ENCODE results near the gene FOXP1.

Gene FOXP1

DNA sequence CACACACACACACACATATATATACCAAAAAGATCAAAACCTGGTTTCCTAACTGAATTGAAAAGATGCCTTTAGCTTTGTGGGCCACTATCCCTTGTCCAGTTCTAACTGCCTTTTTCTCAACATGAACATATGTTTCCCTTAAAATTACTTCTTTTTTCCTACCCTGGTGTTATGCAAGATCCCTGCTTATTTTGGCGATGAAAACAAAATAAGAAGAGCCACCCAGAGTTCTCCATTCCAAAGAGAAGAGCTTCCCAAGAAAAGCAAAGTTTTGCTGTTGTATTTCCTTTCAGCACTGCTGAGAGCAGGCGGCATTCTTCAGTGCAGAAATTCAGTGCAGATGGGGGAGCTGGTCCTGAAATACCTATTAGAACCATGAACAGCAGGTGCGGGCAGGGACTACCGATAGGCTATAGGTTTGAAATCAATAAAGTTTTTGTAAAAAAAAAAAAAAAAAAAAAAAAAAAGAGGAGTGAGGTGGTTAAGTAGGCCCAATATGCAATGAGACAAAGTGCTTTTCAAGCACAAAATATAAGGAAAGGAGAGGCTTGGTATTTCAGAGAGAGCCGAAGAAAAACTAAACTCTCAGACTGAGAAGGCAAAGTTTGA, 238.0 kb downstream of the FOXP1 start:
- peaks cover 0 to 22% (median 0%) of the 10 kb centered on the region in 4 donors for H3K4me1 ChIP-seq
- no peak overlapping the region for H3K4me3 ChIP-seq
- intact Hi-C loops (cut with DNase I; ENCODE audit: low total_unique reads) = no loop called here
- H3K27ac ChIP-seq = peak overlapping the region; percentile 34 to 53
- H3K27me3 ChIP-seq = no peaks in the 10 kb centered on the region
- no peaks in the 10 kb centered on the region for H3K9me3 ChIP-seq
- TF ChIP-seq, protein P1, sequence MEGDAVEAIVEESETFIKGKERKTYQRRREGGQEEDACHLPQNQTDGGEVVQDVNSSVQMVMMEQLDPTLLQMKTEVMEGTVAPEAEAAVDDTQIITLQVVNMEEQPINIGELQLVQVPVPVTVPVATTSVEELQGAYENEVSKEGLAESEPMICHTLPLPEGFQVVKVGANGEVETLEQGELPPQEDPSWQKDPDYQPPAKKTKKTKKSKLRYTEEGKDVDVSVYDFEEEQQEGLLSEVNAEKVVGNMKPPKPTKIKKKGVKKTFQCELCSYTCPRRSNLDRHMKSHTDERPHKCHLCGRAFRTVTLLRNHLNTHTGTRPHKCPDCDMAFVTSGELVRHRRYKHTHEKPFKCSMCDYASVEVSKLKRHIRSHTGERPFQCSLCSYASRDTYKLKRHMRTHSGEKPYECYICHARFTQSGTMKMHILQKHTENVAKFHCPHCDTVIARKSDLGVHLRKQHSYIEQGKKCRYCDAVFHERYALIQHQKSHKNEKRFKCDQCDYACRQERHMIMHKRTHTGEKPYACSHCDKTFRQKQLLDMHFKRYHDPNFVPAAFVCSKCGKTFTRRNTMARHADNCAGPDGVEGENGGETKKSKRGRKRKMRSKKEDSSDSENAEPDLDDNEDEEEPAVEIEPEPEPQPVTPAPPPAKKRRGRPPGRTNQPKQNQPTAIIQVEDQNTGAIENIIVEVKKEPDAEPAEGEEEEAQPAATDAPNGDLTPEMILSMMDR (IDR thresholded peaks at IDR 0.05) = no peak
- DNase-seq = peak in 1 of 2 donors; percentile 37
- no peaks in the 10 kb centered on the region for H3K36me3 ChIP-seq

GRCh38 chr3:71341721-71342120, 241.8 kb downstream of the FOXP1 start:
- H3K4me1 ChIP-seq = peaks cover 0 to 22% (median 0%) of the 10 kb centered on the region in 4 donors
- no peaks in the 10 kb centered on the region for H3K9me3 ChIP-seq
- H3K4me3 ChIP-seq = no peak overlapping the region
- DNase-seq = no peak
- TF ChIP-seq, protein P1 (IDR thresholded peaks at IDR 0.05) = no peak
- H3K27ac ChIP-seq = no peak overlapping the region
- intact Hi-C loops (cut with DNase I; ENCODE audit: low total_unique reads) = no loop called here
- H3K27me3 ChIP-seq = no peaks in the 10 kb centered on the region
- no peaks in the 10 kb centered on the region for H3K36me3 ChIP-seq

DNA sequence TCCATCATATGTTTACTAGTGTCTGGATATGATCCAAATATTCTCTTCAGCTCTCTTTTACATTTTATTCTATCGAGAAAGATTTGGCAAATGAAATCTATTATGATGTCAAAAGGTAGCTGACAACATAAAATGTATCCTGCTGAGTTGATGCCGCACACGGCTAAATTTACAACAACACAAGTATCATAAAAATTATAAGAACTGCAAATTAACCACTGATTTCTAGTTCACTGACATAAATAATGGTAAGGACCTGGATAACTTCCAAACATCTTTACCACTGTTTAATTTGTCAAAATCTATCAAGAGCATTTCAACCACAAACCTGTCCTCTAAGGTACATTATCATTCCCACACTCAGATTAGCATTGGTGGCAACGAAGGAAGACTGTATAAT, 244.5 kb downstream of the FOXP1 start:
- H3K36me3 ChIP-seq = no peaks in the 10 kb centered on the region
- H3K4me3 ChIP-seq = no peak overlapping the region
- H3K9me3 ChIP-seq = no peaks in the 10 kb centered on the region
- no peak for DNase-seq
- no peak overlapping the region for H3K27ac ChIP-seq
- H3K27me3 ChIP-seq = no peaks in the 10 kb centered on the region
- intact Hi-C loops (cut with DNase I; ENCODE audit: low total_unique reads) = no loop called here
- no peaks in the 10 kb centered on the region for H3K4me1 ChIP-seq
- TF ChIP-seq, protein P1 (IDR thresholded peaks at IDR 0.05) = no peak

GRCh38 chr3:71332813-71333212, 250.7 kb downstream of the FOXP1 start:
- intact Hi-C loops (cut with DNase I; ENCODE audit: low total_unique reads) = no loop called here
- Histone ChIP-seq H3K27ac (no peak overlapping the region), H3K27me3 (no peaks in the 10 kb centered on the region), H3K36me3 (peaks cover 0 to 6% (median 3%) of the 10 kb centered on the region in 3 donors), H3K4me1 (peaks cover 0 to 16% (median 0%) of the 10 kb centered on the region in 4 donors), H3K4me3 (no peak overlapping the region), H3K9me3 (no peaks in the 10 kb centered on the region)
- no peak for DNase-seq
- TF ChIP-seq, protein P1 (IDR thresholded peaks at IDR 0.05) = no peak

DNA sequence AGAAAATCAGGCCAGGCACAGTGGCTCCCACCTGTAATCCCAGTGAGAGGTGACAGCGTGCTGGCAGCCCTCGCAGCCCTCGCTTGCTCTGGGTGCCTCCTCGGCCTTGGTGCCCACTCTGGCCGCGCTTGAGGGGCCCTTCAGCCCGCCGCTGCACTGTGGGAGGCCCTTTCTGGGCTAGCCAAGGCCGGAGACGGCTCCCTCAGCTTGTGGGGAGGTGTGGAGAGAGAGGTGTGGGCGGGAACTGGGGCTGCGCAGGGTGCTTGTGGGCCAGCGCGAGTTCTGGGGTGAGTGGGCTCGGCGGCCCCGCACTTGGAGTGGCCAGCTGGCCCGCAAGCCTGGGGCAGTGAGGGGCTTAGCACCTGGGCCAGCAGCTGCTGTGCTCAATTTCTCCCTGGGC, 252.6 kb downstream of the FOXP1 start:
- no peak for DNase-seq
- intact Hi-C loops (cut with DNase I; ENCODE audit: low total_unique reads) = no loop called here
- no peaks in the 10 kb centered on the region for H3K9me3 ChIP-seq
- TF ChIP-seq, protein P1 (IDR thresholded peaks at IDR 0.05) = no peak
- H3K27me3 ChIP-seq = no peaks in the 10 kb centered on the region
- no peak overlapping the region for H3K4me3 ChIP-seq
- peaks cover 0 to 16% (median 0%) of the 10 kb centered on the region in 4 donors for H3K4me1 ChIP-seq
- H3K36me3 ChIP-seq = peaks cover 0 to 6% (median 3%) of the 10 kb centered on the region in 3 donors
- H3K27ac ChIP-seq = no peak overlapping the region

Data from tibial artery (tissue), 4 donors.